HL-60 (cell line): ENCODE results near the gene USO1.
"Not testable (repeated sequence)": the region's sequence is repeated elsewhere in the genome, so short reads cannot be mapped to it uniquely, and the experiment has no call there.

Source experiments
- GABPA ChIP-seq: IDR thresholded peaks from 2 replicates; pipeline ENCODE4 v1.6.1; 2012; ENCODE audit warnings: low read depth
- POLR2AphosphoS5 ChIP-seq: IDR thresholded peaks from 2 replicates; pipeline ENCODE4 v1.6.1; 2012; ENCODE audit warnings: low read depth
- TF ChIP-seq, protein P1 (sequence below): IDR thresholded peaks from one replicate; pipeline ENCODE4 v1.5.1; 2011; ENCODE audit warnings: low read length, control low read depth, inconsistent platforms; ENCODE audit not compliant: insufficient read depth
- TF ChIP-seq, protein P2 (sequence below): IDR thresholded peaks from 2 replicates; pipeline ENCODE4 v1.6.1; 2012; ENCODE audit warnings: low read depth; ENCODE audit not compliant: insufficient replicate concordance

DNA sequence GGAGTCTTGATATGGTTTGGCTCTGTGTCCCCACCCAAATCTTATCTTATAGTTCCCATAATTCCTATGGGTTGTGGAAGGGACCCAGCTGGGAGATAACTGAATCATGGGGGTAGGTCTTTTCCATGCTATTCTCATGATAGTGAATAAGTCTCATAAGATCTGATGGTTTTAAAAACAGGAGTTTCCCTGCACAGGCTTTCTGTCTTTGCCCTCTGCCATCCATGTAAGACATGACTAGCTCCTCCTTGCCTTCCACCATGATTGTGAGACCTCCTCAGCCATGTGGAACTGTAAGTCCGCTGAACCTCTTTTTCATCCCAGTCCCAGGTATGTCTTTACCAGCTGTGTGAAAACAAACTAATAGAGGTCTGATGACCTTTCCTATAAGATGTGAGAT, 37.3 kb upstream of the USO1 start:
- TF ChIP-seq, protein P1, sequence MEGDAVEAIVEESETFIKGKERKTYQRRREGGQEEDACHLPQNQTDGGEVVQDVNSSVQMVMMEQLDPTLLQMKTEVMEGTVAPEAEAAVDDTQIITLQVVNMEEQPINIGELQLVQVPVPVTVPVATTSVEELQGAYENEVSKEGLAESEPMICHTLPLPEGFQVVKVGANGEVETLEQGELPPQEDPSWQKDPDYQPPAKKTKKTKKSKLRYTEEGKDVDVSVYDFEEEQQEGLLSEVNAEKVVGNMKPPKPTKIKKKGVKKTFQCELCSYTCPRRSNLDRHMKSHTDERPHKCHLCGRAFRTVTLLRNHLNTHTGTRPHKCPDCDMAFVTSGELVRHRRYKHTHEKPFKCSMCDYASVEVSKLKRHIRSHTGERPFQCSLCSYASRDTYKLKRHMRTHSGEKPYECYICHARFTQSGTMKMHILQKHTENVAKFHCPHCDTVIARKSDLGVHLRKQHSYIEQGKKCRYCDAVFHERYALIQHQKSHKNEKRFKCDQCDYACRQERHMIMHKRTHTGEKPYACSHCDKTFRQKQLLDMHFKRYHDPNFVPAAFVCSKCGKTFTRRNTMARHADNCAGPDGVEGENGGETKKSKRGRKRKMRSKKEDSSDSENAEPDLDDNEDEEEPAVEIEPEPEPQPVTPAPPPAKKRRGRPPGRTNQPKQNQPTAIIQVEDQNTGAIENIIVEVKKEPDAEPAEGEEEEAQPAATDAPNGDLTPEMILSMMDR = not testable (repeated sequence)
- TF ChIP-seq, protein P2, sequence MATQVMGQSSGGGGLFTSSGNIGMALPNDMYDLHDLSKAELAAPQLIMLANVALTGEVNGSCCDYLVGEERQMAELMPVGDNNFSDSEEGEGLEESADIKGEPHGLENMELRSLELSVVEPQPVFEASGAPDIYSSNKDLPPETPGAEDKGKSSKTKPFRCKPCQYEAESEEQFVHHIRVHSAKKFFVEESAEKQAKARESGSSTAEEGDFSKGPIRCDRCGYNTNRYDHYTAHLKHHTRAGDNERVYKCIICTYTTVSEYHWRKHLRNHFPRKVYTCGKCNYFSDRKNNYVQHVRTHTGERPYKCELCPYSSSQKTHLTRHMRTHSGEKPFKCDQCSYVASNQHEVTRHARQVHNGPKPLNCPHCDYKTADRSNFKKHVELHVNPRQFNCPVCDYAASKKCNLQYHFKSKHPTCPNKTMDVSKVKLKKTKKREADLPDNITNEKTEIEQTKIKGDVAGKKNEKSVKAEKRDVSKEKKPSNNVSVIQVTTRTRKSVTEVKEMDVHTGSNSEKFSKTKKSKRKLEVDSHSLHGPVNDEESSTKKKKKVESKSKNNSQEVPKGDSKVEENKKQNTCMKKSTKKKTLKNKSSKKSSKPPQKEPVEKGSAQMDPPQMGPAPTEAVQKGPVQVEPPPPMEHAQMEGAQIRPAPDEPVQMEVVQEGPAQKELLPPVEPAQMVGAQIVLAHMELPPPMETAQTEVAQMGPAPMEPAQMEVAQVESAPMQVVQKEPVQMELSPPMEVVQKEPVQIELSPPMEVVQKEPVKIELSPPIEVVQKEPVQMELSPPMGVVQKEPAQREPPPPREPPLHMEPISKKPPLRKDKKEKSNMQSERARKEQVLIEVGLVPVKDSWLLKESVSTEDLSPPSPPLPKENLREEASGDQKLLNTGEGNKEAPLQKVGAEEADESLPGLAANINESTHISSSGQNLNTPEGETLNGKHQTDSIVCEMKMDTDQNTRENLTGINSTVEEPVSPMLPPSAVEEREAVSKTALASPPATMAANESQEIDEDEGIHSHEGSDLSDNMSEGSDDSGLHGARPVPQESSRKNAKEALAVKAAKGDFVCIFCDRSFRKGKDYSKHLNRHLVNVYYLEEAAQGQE = not testable (repeated sequence)
- TF ChIP-seq POLR2AphosphoS5, GABPA: not testable (repeated sequence)
